COR-L47 (cell line): ENCODE results near the gene SLA2.
"Not testable (repeated sequence)": the region's sequence is repeated elsewhere in the genome, so short reads cannot be mapped to it uniquely, and the experiment has no call there.

ENCODE experiments used
- DNase-seq: peaks from one replicate; lab custom pipeline; 2025; lab: John Stamatoyannopoulos, UW

SLA2 gene

GRCh38 chr20:36573798-36574365, 72.1 kb downstream of the SLA2 start:
- no peak for DNase-seq

GRCh38 chr20:36573103-36573797, 72.7 kb downstream of the SLA2 start, which contains the start of gene TGIF2:
TSS of gene TGIF2 (plus strand) at chr20:36573597. CDS start at chr20:36578775, 5,178 bp downstream.
- DNase-seq, result peak; percentile 32

GRCh38 chr20:36572701-36573102, 73.3 kb downstream of the SLA2 start:
- DNase-seq, result no peak

GRCh38 chr20:36571564-36572504, 74.2 kb downstream of the SLA2 start:
- no peak for DNase-seq

- DNase-seq, result no peak
Observed at GRCh38 chr20:36569847-36570429, 76.1 kb downstream of the SLA2 start.

- no peak for DNase-seq
Observed at GRCh38 chr20:36565520-36565919, 80.5 kb downstream of the SLA2 start.

- not testable (repeated sequence) for DNase-seq
Observed at GRCh38 chr20:36564726-36565121, 81.3 kb downstream of the SLA2 start.

- DNase-seq, result not testable (repeated sequence)
Observed at GRCh38 chr20:36564078-36564725, 81.8 kb downstream of the SLA2 start.

- DNase-seq, result no peak
Observed at GRCh38 chr20:36563374-36563773, 82.6 kb downstream of the SLA2 start.

- no peak for DNase-seq
Observed at GRCh38 chr20:36562724-36563123, 83.3 kb downstream of the SLA2 start.
